GM12878 (cell line): ENCODE measurements around the gene CCL3. TPM values are rescaled to one million over a fixed set of nuclear protein-coding genes. Genes with fewer than 3 reads are reported as not detected.

Source experiments
- CEBPZ ChIP-seq: fragments of 150-350 bp; IDR thresholded peaks from 2 replicates; pipeline ENCODE4 v1.6.1; 2016; ENCODE audit warnings: low read depth, low read length
- IKZF2 ChIP-seq, 2 experiments: fragments of 450-650 bp; IDR thresholded peaks; 2 replicates each; pipeline ENCODE4 v1.6.1; 2017; ENCODE audit warnings: mild to moderate bottlenecking in 2 of 2, moderate library complexity in 2 of 2
- IRF5 ChIP-seq: fragments of 450-650 bp; IDR thresholded peaks from 2 replicates; pipeline ENCODE4 v1.6.1; 2017; ENCODE audit warnings: borderline replicate concordance
- MYC ChIP-seq: IDR thresholded peaks from 2 replicates; pipeline ENCODE4 v1.6.1; 2011; ENCODE audit warnings: mild to moderate bottlenecking, low read length, moderate library complexity, inconsistent platforms; ENCODE audit not compliant: insufficient read depth, insufficient replicate concordance, insufficient read length, severe bottlenecking
- NR2F1 ChIP-seq: fragments of 450-650 bp; conservative IDR thresholded peaks from 2 replicates; pipeline ENCODE4 v1.6.1; 2017; ENCODE audit warnings: mild to moderate bottlenecking
- RELA ChIP-seq: fragments of 450-650 bp; IDR thresholded peaks from 2 replicates; pipeline ENCODE4 v1.8.0; 2014; ENCODE audit warnings: borderline replicate concordance; ENCODE audit not compliant: partially characterized antibody
- ZBTB11 ChIP-seq: fragments of 450-650 bp; formaldehyde crosslinking; IDR thresholded peaks from 2 replicates; pipeline ENCODE4 v1.5.0; 2022; ENCODE audit warnings: mild to moderate bottlenecking, missing genetic modification characterization
- polyA plus RNA-seq, 11 experiments: library from polyadenylated mRNA; depleted of rRNA in 4 of 11; unstranded in 6 of 11; stranded (reverse) in 5 of 11; fragments of >200 nt; fragmentation: Nextera tagmentation in 4 of 11; fragmentation: Illumina TruSeq in 1 of 11; extraction: Ambion mirVana in 4 of 11; extraction: Trizol in 1 of 11; gene quantifications; 1 replicate in 1 of 11; 2 replicates in 10 of 11; pipeline versions ENCODE4 v1.2.1 to v1.2.3, GENCODE V29; 2011 to 2016; ENCODE audit warnings: inconsistent platforms in 2 of 11, missing spikeins in 2 of 11, low read depth in 1 of 11
- total RNA-seq, 4 experiments: library from RNA; depleted of rRNA in 3 of 4; stranded (reverse); fragments of >200 nt in 3 of 4; fragmentation: Illumina TruSeq in 1 of 4; extraction: Trizol in 1 of 4; gene quantifications; 2 replicates each; pipeline versions ENCODE4 v1.2.1 to v1.2.3, GENCODE V29; 2013 to 2021

Gene CCL3
- total and polyA plus RNA-seq, 10 of the 15 experiments (the other 5 are each of a cell fraction or from before 2014, with no cell fraction given): 96.5 to 1,488 (median 199) TPM

GRCh38 chr17:36132421-36132831 lies 42.5 kb upstream of the CCL3 start (continued):
- TF ChIP-seq MYC (no peak), ZBTB11 (CRISPR knock-in tag) (no peak), IRF5 (no peak), CEBPZ (no peak), NR2F1 (peak; percentile 54; the same call in 1 of the 2 replicates), RELA (peak; percentile 32), IKZF2 (IDR thresholded peaks at IDR 0.05) (peak; percentile 93 to 95)
